Measurements from ENCODE around the gene GRM7.

Gene GRM7

GRCh38 chr3:7766530-7766929 lies 905.6 kb downstream of the GRM7 start:
- Histone ChIP-seq H3K4me3 (ENCODE audit: low read depth, low read length) (no peak overlapping the region), H3K9me3 (ENCODE audit: control insufficient read depth, insufficient read depth, low read depth, low read length) (no peaks in the 10 kb centered on the region), H3K36me3 (ENCODE audit: control insufficient read depth in 2 of 2, insufficient read depth in 1 of 2, low read length in 2 of 2) (no peaks in the 10 kb centered on the region), H3K27ac (ENCODE audit: extremely low read depth, low read depth, low read length) (no peak overlapping the region), H3K4me1 (ENCODE audit: control insufficient read depth, insufficient read depth, low read length) (no peaks in the 10 kb centered on the region)
- POLR2A ChIA-PET = no interaction called here
- CTCF ChIA-PET = no interaction called here
- TF ChIP-seq ZFP3 (tag by site-specific recombination; IDR thresholded peaks at IDR 0.05; ENCODE audit: low read depth) = no peak
- no peak for TF ChIP-seq ZNF768 (tag by site-specific recombination; IDR thresholded peaks at IDR 0.05)
- no peak for TF ChIP-seq ZBTB8A (tag by site-specific recombination; IDR thresholded peaks at IDR 0.05)
- TF ChIP-seq ZNF404 (tag by site-specific recombination; IDR thresholded peaks at IDR 0.05) = no peak
- TF ChIP-seq ZSCAN23 (tag by site-specific recombination; IDR thresholded peaks at IDR 0.05) = no peak
- no peak for TF ChIP-seq ZNF114 (tag by site-specific recombination; IDR thresholded peaks at IDR 0.05)
- no peak for TF ChIP-seq ZNF169 (tag by site-specific recombination; IDR thresholded peaks at IDR 0.05)
- TF ChIP-seq ZNF777 (tag by site-specific recombination; IDR thresholded peaks at IDR 0.05; ENCODE audit: borderline replicate concordance) = no peak
- no peak for TF ChIP-seq ZNF704 (tag by site-specific recombination; IDR thresholded peaks at IDR 0.05)
- no peak for TF ChIP-seq GLI4 (tag by site-specific recombination; IDR thresholded peaks at IDR 0.05)
- no peak for TF ChIP-seq ZSCAN4 (tag by site-specific recombination; IDR thresholded peaks at IDR 0.05)
- no peak for TF ChIP-seq ZFP37 (tag by site-specific recombination; IDR thresholded peaks at IDR 0.05)
- no peak for TF ChIP-seq ZNF629 (tag by site-specific recombination; IDR thresholded peaks at IDR 0.05)
- TF ChIP-seq ZNF76 (tag by site-specific recombination; IDR thresholded peaks at IDR 0.05; ENCODE audit: borderline replicate concordance, low read depth) = no peak
- no peak for TF ChIP-seq ZNF138 (tag by site-specific recombination; IDR thresholded peaks at IDR 0.05; ENCODE audit: borderline replicate concordance)
- no peak for TF ChIP-seq ZNF626 (tag by site-specific recombination; IDR thresholded peaks at IDR 0.05)
- TF ChIP-seq CTCF (tag by site-specific recombination; IDR thresholded peaks at IDR 0.05) = no peak

GRCh38 chr3:7779331-7779730 lies 918.4 kb downstream of the GRM7 start:
- Histone ChIP-seq H3K4me3 (ENCODE audit: low read depth, low read length) (no peak overlapping the region), H3K4me1 (ENCODE audit: control insufficient read depth, insufficient read depth, low read length) (no peaks in the 10 kb centered on the region), H3K36me3 (ENCODE audit: control insufficient read depth in 2 of 2, insufficient read depth in 1 of 2, low read length in 2 of 2) (no peaks in the 10 kb centered on the region), H3K9me3 (ENCODE audit: control insufficient read depth, insufficient read depth, low read depth, low read length) (no peaks in the 10 kb centered on the region), H3K27ac (ENCODE audit: extremely low read depth, low read depth, low read length) (no peak overlapping the region)
- ChIA-PET POLR2A (no interaction called here), CTCF (no interaction called here)
- no peak for TF ChIP-seq ZBTB7A (tag by site-specific recombination; IDR thresholded peaks at IDR 0.05; ENCODE audit: low read depth)
- no peak for TF ChIP-seq ZNF202 (tag by site-specific recombination; IDR thresholded peaks at IDR 0.05; ENCODE audit: borderline replicate concordance)
- no peak for TF ChIP-seq IKZF3 (tag by site-specific recombination; IDR thresholded peaks at IDR 0.05)
- TF ChIP-seq ZNF223 (tag by site-specific recombination; IDR thresholded peaks at IDR 0.05) = no peak
- no peak for TF ChIP-seq ZNF830 (tag by site-specific recombination; IDR thresholded peaks at IDR 0.05; ENCODE audit: low read depth)
- no peak for TF ChIP-seq ZNF19 (tag by site-specific recombination; IDR thresholded peaks at IDR 0.05; ENCODE audit: low read depth)
- TF ChIP-seq ZBTB6 (tag by site-specific recombination; IDR thresholded peaks at IDR 0.05) = no peak
- no peak for TF ChIP-seq ZNF26 (tag by site-specific recombination; IDR thresholded peaks at IDR 0.05)
- TF ChIP-seq ZNF16 (tag by site-specific recombination; IDR thresholded peaks at IDR 0.05; ENCODE audit: low read depth) = no peak
